NCI-H748 (cell line): ENCODE results near the gene TSPAN2.

Source experiments
- DNase-seq: peaks from one replicate; lab custom pipeline; 2025; ENCODE audit not compliant: unreplicated experiment; lab: John Stamatoyannopoulos, UW

The TSPAN2 gene

DNA sequence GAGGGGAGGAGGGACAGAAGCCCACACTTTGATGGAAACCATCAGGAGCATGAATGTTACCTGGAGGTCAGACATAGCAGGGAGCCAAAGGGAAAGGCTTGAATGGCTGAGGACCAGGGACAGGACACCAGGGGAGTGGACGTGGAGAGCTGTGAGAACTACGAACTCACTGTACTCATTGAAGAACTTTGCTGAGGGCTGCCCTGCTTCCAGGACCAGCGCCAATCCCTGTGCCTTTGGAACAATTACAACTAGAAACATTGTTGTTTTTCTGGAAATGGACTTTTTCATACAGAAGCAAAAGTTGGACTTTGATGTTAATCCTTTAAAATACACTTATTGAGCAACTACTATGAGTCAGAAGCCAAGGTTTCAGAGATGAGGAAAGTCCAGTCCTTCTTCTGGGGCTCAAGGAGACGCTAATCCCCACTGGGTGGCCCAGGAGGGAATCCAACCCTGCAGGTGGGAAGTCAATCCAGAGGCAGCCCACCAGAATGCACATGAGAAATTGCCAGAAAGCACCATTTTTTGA lies 12.9 kb downstream of the TSPAN2 start:
- no peak for DNase-seq

DNA sequence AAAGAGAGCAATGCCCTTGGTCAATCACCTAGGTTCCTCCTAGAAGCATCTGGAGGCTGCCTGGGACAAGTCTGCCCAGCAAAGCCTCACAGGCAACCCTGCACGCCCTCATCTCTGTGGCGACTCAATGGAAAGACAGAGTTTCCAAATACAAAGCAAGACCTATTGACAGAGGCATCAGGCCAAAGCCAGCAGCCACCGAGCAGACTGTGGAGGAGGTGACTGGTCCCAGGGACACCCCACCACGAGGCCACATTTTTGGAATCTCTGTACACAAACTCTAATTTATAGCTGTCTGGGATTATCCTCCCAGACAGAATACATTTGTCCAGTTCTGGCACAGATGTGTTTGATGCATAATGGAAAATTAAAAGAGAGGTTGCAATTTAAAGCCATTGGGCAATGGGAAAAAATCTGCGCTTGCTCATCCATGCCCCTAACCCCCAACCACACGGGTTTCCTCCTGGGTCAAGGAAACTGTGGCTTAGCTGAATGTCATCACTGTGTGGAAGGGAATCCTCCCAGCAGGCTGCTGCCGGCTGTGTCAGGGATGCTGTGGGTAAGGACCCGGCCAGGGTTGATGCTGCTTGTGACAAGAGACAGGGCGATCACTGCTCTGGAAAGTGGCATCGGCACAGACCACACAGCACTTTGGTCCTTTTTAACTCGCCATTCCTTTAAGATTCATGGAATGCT lies 14.3 kb downstream of the TSPAN2 start:
- DNase-seq, result no peak

DNA sequence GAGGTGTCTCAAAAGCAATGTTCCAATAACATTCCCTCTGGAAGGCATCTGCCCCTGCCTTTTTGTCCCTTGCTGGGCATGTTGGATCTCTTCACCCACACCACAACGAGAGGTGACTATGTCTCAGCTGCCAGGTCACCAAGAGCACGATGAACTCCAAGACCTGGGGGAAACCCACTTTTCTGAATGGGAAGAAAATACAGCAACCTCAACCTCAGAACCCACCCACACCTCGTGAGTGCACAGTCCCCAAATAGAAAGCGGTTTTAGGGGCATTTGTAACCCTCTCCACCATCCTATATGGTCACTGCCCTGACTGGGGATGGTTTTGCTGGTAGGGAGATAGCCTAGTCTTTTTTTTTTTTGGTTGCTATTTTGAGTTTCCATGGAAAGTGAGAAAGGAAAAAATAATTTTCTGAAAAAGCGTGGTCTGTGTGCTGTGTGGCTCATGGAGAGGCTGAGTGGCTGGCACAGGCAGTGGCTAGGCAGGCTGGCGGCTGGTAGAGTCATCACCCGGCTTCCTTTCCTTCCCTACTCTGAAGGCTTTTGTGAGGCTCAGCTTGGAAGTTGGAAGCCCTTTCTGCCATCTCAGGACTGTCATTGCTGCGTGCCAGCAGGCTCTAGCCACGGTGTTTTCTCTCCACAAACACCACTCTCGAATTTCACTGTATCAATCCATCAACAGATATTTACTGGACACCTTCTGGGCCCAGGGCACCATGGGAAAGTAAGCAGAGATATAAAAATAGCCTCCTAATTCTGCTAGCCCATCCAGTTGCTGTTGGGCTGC lies 15.8 kb downstream of the TSPAN2 start:
- no peak for DNase-seq

DNA sequence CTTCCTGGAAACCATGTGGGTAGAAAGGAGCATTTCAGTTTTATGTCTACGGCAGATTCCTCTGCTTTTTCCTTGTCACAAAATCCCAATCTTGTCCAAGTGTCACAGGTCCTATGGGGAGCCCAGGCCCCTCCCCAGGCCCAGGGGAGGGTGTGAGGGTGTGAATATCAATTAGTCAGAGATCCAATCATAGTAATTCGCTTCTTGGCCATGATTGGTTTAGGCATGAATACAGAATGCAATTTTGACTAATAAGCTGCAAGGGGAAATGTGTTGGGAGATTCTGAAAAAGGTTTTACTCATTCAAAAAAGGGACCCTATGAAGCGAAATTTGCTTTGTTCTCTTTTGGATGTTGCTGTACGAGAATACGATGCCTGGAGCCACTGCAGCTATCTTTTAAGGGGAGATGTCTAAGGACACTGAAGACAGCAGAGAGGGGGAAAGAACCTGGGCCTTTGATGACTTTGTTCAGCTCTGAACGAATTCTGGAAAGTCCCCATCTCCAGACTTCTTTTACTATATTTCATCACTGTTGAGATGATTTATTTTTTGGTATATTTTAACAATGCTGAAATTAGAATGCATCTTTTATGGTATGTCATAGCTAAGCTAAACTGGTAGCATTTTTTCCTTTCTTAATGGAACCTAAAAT lies 18.2 kb downstream of the TSPAN2 start:
- no peak for DNase-seq

DNA sequence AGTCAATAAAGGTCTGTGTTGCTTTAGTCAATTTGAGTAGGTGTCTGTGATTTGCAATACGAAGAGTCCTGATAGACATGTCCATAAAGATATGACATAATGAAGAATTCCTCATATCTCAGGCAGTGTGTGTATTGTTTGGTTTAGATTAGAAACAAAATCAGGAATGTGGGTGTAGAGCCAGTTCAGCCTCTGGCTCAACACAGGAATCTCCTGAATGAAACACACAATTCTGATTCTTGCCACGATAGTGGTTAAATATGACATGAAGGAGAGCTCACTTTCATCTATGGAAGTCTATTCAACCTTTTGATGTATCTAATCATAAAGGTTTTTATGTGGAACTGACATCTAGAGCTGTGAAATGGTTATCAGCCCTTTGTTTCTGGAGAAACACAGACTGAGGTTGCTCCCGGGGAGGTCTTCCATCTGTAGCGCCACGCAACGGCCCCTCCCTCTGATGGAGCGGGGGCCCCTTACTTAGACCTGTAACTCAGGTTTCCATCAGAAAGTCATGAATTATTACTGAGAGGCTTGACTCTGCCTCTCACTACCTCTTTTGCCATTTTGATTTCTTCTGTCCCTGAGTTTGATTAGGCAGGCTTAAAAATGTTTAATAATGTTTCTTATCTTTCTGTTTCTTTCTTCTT lies 19.5 kb downstream of the TSPAN2 start:
- no peak for DNase-seq

DNA sequence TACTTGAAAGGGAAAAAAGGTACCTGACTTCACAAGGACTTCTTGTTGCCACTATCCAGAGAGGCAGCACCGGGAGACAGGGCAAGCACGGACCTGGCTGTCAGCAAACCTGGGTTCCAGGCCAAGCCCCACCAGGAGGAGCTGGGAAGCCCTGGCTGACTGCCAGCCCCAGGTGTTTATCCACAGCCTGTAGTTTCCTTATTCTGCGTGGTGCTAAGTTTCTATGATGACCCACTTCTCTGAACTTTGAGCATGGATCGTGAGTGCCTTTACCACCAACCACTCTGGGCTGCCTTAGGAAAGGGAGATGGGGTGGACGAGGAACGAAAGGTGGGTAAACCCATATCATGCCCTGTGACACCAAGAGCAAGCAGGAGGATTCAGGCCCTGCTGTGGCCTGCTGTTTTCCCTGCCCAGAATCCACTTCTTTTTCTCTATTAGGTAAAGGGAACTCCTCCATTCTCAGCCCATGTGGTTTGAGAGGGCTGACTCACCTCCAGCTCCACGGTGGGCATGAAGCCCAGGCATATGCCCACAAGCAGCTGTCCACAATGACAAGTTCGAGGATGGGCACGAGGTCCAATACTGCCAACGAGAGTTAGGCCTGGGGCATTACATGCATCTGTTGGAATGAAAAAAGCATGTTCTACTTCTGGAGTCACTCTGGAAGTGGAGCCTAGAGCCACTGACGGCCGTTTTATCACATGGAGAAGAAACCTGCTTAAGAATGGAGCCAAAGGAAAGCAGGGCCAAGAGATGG lies 20.3 kb downstream of the TSPAN2 start:
- no peak for DNase-seq

DNA sequence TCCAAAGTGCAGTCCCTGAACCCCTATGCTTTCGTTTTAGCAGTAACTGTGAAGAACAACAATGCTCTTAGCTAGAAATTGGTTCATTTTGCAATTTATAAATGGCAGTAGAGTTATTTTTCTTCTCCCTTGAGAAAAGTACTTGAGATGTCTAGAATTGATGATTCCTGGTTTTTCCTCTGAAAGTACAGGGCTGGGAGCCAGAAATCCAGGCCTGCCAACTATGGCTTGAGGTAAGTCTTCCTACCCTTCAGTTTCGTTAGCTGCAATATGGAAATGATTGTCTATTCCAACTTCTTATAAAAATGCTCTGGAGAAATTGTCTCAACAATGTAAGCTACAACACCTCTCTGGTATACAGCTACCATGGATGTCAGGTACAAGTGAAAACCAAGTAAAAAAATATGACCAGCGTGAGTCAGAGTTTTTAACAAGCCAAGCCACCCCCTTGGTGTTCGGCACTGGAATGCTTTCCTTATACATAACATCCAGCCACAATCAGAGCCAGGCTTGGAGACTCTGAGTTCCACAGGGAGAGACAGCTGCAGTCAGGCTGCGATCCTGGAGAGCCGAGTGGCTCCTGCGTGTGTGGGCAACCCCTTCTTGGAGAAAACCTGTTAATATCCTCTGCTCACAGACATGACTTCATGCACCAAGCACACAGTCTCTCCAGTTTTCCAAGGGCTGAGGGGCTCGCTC lies 22.0 kb downstream of the TSPAN2 start:
- DNase-seq, result no peak

DNA sequence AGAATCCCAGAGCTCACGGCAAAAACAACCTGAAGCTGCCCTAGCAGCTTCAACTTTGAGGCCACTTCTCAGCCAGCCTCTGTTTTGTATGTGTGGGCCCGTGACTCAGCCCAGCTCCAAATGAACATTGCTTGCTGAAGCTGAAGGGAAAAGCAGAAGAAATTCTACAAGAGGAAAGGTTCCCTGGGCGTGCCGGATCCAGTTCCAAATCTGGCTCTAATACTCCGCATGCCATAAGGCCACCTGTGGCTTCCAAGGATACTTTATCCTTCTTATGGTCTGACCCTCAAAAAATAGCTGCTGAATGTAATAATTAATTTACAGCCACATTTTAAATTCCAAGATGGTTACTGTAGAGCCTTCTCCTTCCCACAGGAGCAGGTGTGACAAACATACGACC lies 24.3 kb downstream of the TSPAN2 start:
- no peak for DNase-seq

DNA sequence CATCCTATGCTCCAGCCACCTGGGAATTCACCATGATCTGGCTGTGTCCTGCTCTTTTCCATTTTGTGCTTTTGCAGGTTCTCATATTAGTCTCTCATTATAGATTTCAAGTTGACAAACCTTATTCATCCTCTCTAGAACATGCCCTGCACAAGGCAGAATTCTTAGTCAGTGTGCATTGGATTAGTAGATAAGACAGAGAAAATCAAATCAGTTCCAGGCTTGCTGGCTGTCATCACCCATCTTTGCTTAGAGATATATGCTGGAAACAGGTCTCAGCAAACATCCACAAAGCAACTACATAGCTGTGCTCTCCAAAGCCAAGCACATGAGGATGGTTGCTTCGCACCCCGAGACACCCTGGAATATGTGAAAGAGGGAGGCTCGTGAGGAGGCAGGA lies 24.8 kb downstream of the TSPAN2 start:
- DNase-seq, result no peak

DNA sequence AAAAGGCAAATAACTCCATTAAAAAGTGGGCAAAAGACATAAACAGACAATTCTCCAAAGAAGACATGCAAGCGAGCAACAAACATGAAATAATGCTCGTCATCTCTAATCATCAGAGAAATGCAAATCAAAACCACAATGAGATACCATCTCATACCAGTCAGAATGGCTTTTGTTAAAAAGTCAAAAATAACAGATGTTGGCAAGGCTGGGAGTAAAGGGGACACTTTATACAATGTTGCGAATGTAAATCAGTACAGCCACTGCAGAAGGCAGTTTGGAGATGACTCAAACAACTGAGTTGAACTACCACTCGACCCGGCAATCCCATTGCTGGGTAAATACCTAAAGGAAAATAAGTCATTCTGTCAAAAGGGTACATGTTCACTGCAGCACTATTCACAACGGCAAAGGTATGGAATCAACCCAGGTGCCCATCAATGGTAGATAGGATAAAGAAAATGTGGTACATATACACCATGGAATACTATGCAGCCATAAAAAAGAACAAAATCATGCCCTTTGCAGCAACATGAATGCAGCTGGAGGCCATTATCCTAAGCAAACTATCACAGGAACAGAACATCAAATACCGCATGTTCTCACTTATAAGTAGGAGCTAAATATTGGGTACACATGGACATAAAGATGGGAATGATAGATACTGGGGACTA lies 25.9 kb downstream of the TSPAN2 start:
- DNase-seq, result no peak

DNA sequence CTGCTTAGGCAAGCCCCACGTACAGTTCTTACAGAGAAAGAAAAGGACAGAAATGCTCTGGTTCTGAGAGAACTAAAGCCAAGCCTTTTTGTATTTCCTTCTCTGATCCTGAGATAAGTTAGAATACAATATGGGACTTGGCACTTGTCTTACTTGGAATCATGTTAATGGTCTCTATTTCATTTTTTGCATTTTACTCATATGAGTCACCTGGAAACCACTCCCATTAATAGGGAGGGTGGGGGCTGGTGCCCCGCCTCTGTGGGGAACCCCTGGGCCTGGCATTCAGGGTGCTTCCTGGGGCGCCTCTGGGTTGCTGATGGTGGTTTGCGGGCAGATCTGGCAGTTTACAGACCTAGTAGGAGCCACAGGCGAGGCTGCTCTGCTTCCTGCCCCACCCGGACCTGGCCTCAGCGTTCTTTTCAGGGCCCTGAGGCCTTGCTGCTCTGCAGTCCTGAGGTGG lies 26.7 kb downstream of the TSPAN2 start:
- no peak for DNase-seq

DNA sequence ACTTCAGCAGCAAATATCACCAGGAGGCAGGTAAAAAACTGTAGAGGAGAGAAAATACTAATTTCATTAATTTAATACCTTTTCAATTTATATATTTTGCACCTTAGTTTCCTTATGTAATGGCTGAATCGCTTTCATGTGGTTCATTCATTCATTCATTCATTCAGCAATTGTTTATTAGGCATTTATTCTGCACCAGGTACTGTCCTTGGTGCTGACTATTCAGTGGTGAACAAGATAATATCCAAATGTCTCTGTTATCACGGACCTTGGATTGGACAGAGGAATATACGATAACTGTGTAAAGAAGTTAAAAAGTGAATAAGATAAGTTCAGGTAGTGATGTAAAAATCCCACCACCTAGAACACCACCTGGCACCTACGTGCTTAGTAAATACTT lies 28.8 kb downstream of the TSPAN2 start:
- DNase-seq, result no peak

DNA sequence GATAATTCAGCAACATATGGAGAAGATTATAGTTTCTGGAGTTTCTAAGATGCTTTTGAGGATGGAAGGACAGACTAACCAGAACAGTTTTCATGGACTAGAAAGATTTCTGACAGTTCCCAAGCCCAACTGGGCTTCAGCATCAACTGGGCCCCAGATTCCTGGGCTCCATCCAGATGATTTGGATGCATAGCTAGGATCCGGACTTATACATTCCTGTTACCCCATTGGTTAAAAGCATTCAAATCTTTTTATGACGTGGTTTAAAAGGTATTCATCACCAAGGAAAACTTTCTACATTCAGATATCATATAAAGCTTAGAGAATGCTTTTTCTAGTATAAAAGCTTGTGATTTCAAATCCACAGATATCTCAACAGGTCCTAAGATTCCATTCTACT lies 30.0 kb downstream of the TSPAN2 start:
- no peak for DNase-seq

DNA sequence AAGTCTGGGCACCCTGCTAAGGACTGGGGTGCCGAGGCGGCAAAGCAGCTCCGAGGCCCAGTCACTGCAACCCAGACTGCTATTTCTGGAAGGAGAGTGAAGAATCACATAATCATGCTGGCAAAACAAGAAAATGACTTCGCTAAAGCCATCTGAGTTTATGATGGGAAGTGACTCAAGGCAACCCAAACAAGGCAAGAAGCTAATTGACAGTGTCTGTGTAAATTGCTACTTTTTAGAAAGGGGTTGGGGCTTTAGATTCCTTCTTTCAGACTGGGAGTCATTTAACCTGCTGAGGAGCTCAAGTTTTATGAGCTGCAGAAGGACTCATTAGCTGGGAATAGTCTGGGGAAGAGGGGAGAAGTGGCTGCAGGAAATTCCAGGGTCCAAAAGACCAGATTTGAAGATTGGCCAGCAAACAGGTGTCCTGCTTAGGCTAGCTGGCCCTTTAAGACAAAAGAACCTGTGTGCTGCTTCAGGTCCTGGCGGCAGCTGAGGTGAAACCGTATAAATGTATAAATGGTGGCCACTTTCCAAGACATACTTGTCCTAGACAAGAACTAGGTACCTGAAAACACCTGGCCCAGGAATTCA lies 31.5 kb downstream of the TSPAN2 start:
- no peak for DNase-seq

DNA sequence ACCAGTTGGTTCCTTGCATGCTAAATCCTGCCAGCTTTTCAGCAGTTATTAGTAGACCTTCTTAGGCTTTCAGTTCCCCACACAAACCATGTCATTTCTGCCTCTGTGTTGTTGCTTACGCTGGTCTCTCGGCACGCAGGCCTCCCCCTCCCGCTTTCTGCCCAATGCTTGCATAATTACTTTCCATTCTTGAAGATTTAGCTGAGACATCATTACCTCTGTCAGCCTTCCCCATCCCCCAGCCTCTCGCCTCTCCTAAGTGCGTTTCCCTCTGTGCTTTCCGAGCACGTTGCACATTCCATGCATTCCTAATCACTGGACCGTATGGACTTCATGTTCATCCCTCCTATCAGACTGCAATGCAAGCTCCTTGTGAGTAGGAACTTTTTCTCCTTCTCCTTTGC lies 32.9 kb downstream of the TSPAN2 start:
- no peak for DNase-seq

DNA sequence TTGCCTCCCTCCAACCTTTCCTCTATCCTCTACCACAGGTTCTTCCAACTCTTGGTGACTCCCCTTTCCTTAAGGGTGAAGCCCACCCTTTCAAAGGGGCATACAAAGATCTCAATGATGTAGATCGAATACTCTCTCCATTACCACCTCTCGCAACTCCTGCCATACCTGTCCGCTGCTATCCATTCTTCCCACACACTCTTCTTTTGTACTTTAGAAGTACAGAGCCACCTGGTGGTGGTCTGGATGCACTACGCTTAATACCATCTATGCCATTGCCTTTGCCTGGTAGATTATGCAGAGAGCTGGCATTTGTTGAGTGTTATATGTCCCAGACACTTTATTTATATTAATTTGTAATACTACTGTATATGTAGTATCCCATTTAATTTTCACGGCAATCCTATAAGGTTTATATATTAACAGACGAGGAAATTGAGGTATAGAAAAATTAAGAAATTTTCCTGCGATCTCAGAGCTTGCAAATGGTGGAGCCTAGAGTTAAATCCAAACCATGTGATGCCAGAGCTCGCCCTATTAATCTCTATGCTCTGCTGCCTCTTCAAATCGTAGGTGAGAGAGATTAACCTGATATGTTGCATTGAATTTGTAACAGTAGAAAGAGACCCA lies 36.7 kb downstream of the TSPAN2 start:
- peak; percentile 80 for DNase-seq

DNA sequence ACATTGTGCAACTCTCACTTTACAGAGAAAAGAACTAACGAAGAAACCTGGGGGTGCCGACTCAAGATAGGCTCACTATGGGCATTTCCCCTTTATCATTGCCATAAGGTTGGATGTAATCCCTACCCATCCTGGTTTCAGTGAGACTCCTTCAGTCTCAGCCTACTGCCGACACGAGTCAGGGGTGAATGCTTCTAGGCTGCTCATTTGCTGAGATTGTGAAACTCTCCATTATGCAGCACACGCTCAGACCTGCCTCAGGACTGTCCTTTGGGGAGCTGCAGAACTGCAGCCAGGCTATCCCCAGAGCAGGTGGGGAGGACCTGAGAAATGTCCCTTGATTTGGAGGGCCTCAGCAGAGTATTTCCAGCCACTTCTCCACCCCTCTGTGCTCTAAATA lies 37.5 kb downstream of the TSPAN2 start:
- DNase-seq, result no peak

DNA sequence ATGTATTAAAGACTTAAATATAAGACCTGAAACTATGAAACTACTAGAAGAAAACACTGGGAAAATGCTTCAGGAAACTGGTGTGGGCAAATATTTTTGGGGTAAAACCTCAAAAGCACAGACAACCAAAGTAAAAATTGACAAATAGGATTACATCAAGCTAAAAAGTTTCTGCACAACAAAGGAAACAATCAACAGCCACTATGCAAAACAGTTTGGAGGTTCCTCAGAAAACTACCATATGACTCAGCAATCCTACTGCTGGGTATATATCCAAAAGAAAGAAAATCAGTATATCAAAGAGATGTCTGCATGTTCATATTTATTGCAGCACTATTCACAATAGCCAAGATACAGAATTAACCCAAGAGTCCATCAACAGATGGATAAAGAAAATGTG lies 42.6 kb downstream of the TSPAN2 start:
- DNase-seq, result no peak

DNA sequence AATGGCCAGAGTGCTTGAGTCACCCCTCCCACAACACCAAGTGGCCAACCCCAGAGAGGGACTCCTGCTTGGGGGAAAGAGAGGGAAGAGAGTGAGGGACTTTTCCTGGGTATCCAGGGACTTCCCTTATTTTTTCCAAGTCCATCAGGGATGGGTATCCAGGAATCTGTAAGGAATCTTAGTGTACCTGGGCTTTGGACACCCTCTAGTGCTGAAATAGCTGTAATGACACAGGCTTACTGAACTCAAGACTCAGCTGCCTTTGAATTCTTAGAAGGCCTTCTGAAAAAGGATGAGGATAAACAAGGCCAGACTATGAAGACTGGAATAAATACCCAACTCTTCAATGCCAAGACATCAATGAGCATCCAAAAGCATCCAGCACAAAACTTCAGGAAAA lies 47.6 kb downstream of the TSPAN2 start:
- DNase-seq, result peak; percentile 29
